Left kidney (tissue), 8 donors: ENCODE data around the gene BRD3. TPM values are rescaled to one million over a fixed set of nuclear protein-coding genes. Genes with fewer than 3 reads are reported as not detected.
"Not testable (repeated sequence)": the region's sequence is repeated elsewhere in the genome, so short reads cannot be mapped to it uniquely, and the experiment has no call there.

Experiments used
- DNase-seq: peaks from one replicate; pipeline ENCODE4 v3.0.0-alpha.2; 2013
- long read RNA-seq, 8 donors: transcript quantifications; one replicate each; lab custom pipeline, GENCODE V29; 2026
- polyA plus RNA-seq: library from polyadenylated mRNA; unstranded; fragments of 120-200 nt; gene quantifications from one replicate; pipeline ENCODE4 v1.2.1, GENCODE V29; 2013; ENCODE audit not compliant: insufficient read length

BRD3 gene
- polyA plus RNA-seq: 43.6 TPM
- long read RNA-seq, donor 1, partial matches to known transcripts: 12 of 12 reads
- long read RNA-seq, donor 1, other reads (novel, unspliced or antisense): 0 of 12 reads
- long read RNA-seq, donor 2, full-length matches to known transcripts: 1 of 1 reads
- long read RNA-seq, donor 2, partial matches to known transcripts: 0 of 1 reads
- long read RNA-seq, donor 2, other reads (novel, unspliced or antisense): 0 of 1 reads
- long read RNA-seq, donor 3, full-length matches to known transcripts: 1 of 8 reads
- long read RNA-seq, donor 3, partial matches to known transcripts: 7 of 8 reads
- long read RNA-seq, donor 3, other reads (novel, unspliced or antisense): 0 of 8 reads
- long read RNA-seq, donor 4: 0 reads
- long read RNA-seq, donor 5, full-length matches to known transcripts: 2 of 2 reads
- long read RNA-seq, donor 5, partial matches to known transcripts: 0 of 2 reads
- long read RNA-seq, donor 5, other reads (novel, unspliced or antisense): 0 of 2 reads
- long read RNA-seq, donor 6: 0 reads
- long read RNA-seq, donor 7, full-length matches to known transcripts: 1 of 1 reads
- long read RNA-seq, donor 7, partial matches to known transcripts: 0 of 1 reads
- long read RNA-seq, donor 7, other reads (novel, unspliced or antisense): 0 of 1 reads
- long read RNA-seq, donor 8, full-length matches to known transcripts: 1 of 1 reads
- long read RNA-seq, donor 8, partial matches to known transcripts: 0 of 1 reads
- long read RNA-seq, donor 8, other reads (novel, unspliced or antisense): 0 of 1 reads

DNA sequence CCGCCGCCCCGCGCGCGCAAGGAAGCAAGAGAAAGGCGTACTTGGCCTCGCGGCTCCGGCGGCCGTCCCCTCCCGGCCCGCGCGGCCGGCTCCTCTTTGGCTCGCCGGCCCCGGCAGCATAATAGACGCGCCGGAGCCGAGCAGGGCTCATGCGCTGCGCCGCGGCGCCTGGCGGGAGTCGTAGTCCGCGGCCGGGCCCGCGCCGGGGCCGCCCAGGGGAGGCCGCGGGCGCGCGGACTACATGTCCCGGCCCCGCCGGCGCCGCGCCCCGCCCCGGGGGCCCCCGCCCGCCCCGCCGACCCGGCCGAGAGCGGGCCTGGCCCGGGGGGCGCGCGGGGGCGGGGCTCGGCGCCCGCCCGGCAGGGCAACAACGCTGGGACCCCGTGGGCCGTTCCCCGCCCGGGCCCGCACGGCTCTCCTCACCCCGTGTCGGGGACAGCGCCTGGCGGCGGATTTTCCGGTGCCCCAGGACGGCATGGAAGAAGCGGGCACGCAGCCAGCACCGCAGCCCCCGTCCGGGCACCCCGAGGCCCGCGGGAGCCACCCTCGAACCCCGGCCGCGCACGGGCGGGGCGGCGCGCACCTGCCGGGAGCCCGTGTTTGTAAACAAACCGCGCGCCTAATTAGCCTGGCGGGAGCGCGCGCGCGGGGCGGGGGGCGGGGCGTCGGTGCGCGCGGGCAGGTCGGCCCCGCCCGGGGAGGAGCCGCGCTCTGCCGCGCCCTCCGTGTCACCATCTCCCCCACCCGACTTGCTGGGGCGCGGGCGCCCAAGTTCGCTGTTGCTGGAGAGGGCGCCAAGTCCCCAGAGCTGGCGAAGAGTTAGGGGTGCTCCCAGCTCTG, at the start of gene BRD3:
TSS of gene BRD3 (minus strand) at position 123 of the 840 bp plus-strand sequence. CDS start 14,549 bp downstream, outside the sequence.
- DNase-seq: peak; percentile 88

GRCh38 chr9:134112561-134112960, 44.7 kb upstream of the BRD3 start:
- no peak for DNase-seq

- DNase-seq: no peak
Observed at GRCh38 chr9:134111064-134111463, 43.2 kb upstream of the BRD3 start.

- no peak for DNase-seq
Observed at GRCh38 chr9:134103391-134103998, 35.7 kb upstream of the BRD3 start.

GRCh38 chr9:134101623-134102149, 33.9 kb upstream of the BRD3 start:
- no peak for DNase-seq

DNA sequence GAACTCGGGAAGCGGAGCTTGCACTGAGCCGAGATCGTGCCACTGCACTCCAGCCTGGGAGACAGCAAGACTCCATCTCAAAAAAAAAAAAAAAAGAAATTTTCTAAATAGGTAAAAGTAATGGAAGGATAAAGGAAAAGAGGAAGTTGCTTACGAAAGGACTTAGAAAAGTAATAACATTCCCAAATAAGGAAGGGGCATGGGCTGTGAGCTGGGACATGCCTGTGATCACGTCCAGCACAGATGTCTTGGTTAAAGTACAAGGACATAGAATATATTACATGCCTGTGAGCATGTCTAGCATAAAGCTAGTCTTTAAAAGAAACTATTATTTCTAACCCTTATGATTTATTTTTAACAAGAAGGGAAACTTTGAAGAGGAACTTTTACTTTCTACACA, 33.3 kb upstream of the BRD3 start:
- DNase-seq: not testable (repeated sequence)

- no peak for DNase-seq
Observed at GRCh38 chr9:134100040-134100439, 32.2 kb upstream of the BRD3 start.

DNA sequence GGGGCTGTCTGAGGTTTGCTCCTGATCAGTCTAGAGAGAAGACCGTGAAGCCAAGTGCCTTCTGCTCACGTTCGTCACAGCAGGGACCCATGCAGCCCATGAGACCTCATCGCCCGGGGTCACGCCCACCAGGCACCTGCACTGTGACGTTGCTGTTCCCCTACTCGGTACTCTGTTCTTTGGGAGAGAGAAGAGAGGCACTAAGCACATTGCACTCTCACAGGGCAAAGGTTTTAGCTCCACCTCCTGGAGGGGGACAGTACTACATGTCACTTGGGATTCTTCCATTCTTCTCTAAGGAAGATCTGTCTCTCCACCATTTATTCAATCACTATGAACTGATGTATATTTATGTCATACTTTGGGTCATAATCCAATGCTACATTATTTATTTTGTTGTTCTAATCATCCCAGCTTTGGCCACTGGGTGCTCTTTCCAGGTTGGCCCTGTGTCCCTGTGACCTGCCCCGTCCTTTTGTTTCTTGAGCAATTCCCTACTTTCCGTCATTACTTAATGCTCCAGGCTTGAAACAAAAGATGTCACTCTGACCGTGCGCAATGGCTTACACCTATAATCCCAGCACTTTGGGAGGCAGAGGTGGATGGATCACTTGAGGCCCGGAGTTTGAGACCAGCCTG, 31.4 kb upstream of the BRD3 start:
- DNase-seq: no peak

- DNase-seq: no peak
Observed at GRCh38 chr9:134089972-134090371, 22.1 kb upstream of the BRD3 start.

DNA sequence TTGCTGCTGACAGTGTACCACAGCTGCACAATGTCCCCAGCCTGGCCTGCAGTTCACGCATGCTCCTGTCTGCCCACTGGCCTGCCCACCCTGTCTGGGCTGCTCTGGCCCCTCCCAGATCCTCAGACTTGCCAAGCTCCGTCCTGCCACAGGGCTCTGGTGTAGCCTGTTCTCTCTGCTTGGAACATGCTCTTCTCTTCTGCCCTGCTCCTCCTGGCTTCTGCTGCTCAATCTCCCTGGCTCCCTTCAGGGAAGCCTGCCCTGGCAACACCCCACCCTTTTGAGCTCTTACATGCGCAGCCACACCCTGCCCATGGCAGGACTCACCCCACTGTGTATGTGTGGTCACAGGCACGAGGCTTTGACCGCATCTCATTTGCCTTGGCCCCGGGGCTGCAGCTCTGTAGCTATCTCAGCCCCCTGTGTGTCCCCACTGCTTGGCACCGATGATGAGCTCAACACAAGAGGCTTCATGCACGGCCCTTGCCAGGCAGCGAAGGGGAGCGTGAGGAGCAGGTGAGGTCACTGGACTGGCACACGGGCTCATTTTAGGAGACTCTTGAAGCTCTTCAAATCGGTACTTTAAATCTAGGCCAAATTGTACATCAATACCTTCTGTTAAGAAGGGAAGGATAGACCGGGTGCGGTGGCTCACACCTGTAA, 20.4 kb upstream of the BRD3 start:
- no peak for DNase-seq

DNA sequence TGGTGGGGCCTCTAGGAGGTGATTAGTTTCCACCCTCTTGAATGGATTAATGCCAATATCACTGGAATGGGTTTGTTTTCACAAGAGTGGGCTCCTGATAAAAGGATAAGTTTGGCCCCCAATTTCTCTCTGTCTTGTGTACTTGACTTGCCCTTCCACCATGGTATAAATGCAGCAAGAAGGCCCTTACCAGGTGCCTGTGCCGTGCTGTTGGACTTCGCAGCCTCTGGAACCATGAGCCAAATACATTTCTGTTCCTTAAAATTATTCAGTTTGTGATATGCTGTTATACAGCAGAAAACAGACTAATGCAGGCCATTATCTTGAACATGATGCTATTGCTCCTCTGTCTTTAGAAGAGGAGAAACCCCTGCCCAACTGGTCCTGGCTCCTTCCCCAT, 17.8 kb upstream of the BRD3 start:
- no peak for DNase-seq

- no peak for DNase-seq
Observed at GRCh38 chr9:134083451-134083850, 15.6 kb upstream of the BRD3 start.

DNA sequence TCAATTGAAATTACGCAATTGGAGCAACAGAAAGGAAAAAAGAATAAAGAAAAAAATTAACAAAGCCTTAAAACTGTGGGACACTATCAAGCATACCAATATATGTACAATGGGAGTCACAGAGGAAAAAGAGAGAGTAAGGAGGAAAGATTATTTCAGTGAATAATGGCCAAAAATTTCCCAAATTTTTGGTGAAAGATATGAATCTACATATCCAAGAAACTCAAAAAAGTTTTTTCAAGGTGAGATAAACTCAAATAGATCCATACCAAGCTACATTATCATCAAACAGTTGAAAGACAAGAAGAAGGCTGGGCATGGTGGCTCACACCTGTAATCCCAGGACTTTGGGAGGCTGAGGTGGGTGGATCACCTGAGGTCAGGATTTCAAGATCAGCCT, 8.8 kb upstream of the BRD3 start:
- DNase-seq: no peak

- not testable (repeated sequence) for DNase-seq
Observed at GRCh38 chr9:134075689-134076088, 7.9 kb upstream of the BRD3 start.

GRCh38 chr9:134073500-134073899, 5.7 kb upstream of the BRD3 start:
- DNase-seq: no peak

DNA sequence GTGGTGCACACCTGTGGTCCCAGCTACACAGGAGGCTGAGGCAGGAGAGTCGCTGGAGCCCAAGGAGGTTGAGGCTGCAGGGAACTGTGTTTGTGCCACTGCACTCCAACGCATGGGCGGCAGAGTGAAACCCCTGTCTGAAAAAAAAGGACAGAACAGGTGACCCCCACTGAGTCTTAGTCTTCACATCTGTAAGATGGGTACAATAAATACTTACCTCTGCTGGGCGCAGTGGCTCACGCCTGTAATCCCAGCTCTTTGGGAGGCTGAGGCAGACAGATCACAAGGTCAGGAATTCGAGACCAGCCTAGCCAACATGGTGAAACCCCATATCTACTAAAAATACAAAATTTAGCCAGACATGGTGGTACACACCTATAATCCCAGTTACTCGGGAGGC, 4.9 kb upstream of the BRD3 start:
- DNase-seq: not testable (repeated sequence)

DNA sequence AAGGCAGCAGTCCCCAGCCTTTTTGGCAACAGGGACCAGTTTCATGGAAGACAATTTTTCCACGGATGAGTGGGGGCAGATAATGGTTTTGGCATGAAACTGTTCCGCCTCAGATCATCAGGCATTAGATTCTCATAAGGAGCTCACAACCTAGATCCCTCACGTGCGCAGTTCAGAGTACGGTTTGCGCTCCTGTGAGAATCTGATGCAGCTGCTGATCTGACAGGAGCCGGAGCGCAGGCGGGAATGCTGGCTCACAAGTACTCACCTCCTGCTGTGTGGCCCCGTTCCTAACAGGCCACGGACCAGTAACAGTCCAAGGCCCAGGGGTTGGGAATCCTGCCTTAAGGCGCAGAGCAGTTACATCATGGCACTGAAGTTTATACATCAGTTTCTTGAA, 3.3 kb upstream of the BRD3 start:
- no peak for DNase-seq

GRCh38 chr9:134069480-134070399, 1.9 kb upstream of the BRD3 start:
- DNase-seq: no peak

GRCh38 chr9:134068744-134069479, 1.1 kb upstream of the BRD3 start:
- peak; percentile 50 for DNase-seq
